ENCODE measurements around the gene CFAP206.
A peak's percentile ranks its signal among the peaks of the same experiment; 100 is the strongest.

The CFAP206 gene

GRCh38 chr6:87472525-87473418 lies 65.0 kb downstream of the CFAP206 start, which contains the start of gene SLC35A1 (continued):
- TF ChIP-seq TSHZ1 (tag by site-specific recombination; IDR thresholded peaks at IDR 0.05; ENCODE audit: borderline replicate concordance) (no peak; the same call in 1 of the 2 replicates), ZBTB11 (tag by site-specific recombination; conservative IDR thresholded peaks at IDR 0.05; ENCODE audit: low read depth) (peak; percentile 59), ZNF600 (tag by site-specific recombination; IDR thresholded peaks at IDR 0.05) (peak; percentile 94; the same call in 1 of the 2 replicates), ZNF521 (tag by site-specific recombination; IDR thresholded peaks at IDR 0.05) (no peak), ZNF157 (tag by site-specific recombination; IDR thresholded peaks at IDR 0.05) (no peak), ZNF610 (tag by site-specific recombination; IDR thresholded peaks at IDR 0.05; ENCODE audit: borderline replicate concordance) (peak; percentile 74; the same call in 1 of the 2 replicates), ZSCAN5A (tag by site-specific recombination; IDR thresholded peaks at IDR 0.05) (0 out of 2 replicates have a peak, but pooled peaks have one; percentile 13), SETDB1 (IDR thresholded peaks at IDR 0.05; ENCODE audit: insufficient read length, low read length) (no peak), ZFP69B (tag by site-specific recombination; IDR thresholded peaks at IDR 0.05) (peak; percentile 21; the same call in 1 of the 2 replicates), SP2 (tag by site-specific recombination; IDR thresholded peaks at IDR 0.05) (peak; percentile 83), ZBTB17 (tag by site-specific recombination; IDR thresholded peaks at IDR 0.05) (peak; percentile 91), HOXC10 (CRISPR knock-in tag; IDR thresholded peaks at IDR 0.05) (no peak), TRIM28 (IDR thresholded peaks at IDR 0.05; ENCODE audit: borderline replicate concordance, low read length) (no peak), ZNF280C (tag by site-specific recombination; IDR thresholded peaks at IDR 0.05) (no peak), ZNF211 (tag by site-specific recombination; IDR thresholded peaks at IDR 0.05; ENCODE audit: low read depth) (no peak), ZBTB26 (tag by site-specific recombination; optimal IDR thresholded peaks at IDR 0.05) (peak; percentile 94), ZBTB21 (tag by site-specific recombination; IDR thresholded peaks at IDR 0.05) (peak; percentile 14; the same call in 1 of the 2 replicates), ZNF223 (tag by site-specific recombination; IDR thresholded peaks at IDR 0.05) (no peak), ZNF776 (tag by site-specific recombination; IDR thresholded peaks at IDR 0.05; ENCODE audit: borderline replicate concordance) (no peak), HIC1 (tag by site-specific recombination; IDR thresholded peaks at IDR 0.05) (peak; percentile 85), ELK4 (IDR thresholded peaks at IDR 0.05; ENCODE audit: borderline replicate concordance, low read depth, low read length) (no peak), ZNF561 (tag by site-specific recombination; IDR thresholded peaks at IDR 0.05; ENCODE audit: borderline replicate concordance) (peak; percentile 69), KLF9 (tag by site-specific recombination; IDR thresholded peaks at IDR 0.05; ENCODE audit: low read depth) (peak; percentile 91)

All from HEK293 (cell line).